ENCODE measurements around the gene NOP16. TPM values are rescaled to one million over a fixed set of nuclear protein-coding genes. Genes with fewer than 3 reads are reported as not detected.

NOP16 gene
- total RNA-seq, 2 experiments from 2014 or later, result 151 to 163 TPM

- CTCF ChIA-PET, result interaction anchor here (1.3 kb wide), 1 partner anchor 24 kb away, joined by 4 read pairs; the partner anchor contains the start of gene CLTB
- POLR2A ChIA-PET, result no interaction called here
These were observed 3.6 kb upstream of the NOP16 start for GRCh38 chr5:176391999-176392398.

- ChIA-PET POLR2A (no interaction called here), CTCF (interaction anchor here (1.3 kb wide), 1 partner anchor 24 kb away, joined by 4 read pairs; the partner anchor contains the start of gene CLTB)
These were observed 3.1 kb upstream of the NOP16 start for GRCh38 chr5:176391479-176391878.

- ChIA-PET POLR2A (interaction anchor here (1.1 to 2.4 kb wide), 5 partner anchors 23 to 146 kb away, joined by 4 to 12 read pairs (median 5); partner anchors contain the start of gene KIAA1191), CTCF (interaction anchor here (1.3 kb wide), 1 partner anchor 26 kb away, joined by 3 read pairs; no protein-coding TSS in a partner anchor)
These were observed 1.0 kb upstream of the NOP16 start for GRCh38 chr5:176389135-176390123.

- CTCF ChIA-PET, result interaction anchor here (0.8 to 0.9 kb wide), 2 partner anchors 8 to 60 kb away, joined by 3 read pairs; no protein-coding TSS in a partner anchor
- POLR2A ChIA-PET, result interaction anchor here (0.5 to 2.4 kb wide), 9 partner anchors 9 to 155 kb away, joined by 3 to 12 read pairs (median 5); partner anchors contain the start of genes KIAA1191 and RNF44
These were observed 375 bp downstream of the NOP16 start for GRCh38 chr5:176388003-176388443.

- ChIA-PET POLR2A (interaction anchor here (1.0 to 2.4 kb wide), 3 partner anchors 26 to 156 kb away, joined by 3 to 12 read pairs (median 5); partner anchors contain the start of gene KIAA1191), CTCF (interaction anchor here (0.7 kb wide), 1 partner anchor 59 kb away, joined by 3 read pairs; no protein-coding TSS in a partner anchor)
These were observed 943 bp downstream of the NOP16 start for GRCh38 chr5:176387384-176387925.

GRCh38 chr5:176386491-176386890 is 1.9 kb downstream of the NOP16 start:
- POLR2A ChIA-PET, result interaction anchor here (1.2 kb wide), 1 partner anchor 25 kb away, joined by 3 read pairs; the partner anchor contains the start of gene KIAA1191
- CTCF ChIA-PET, result no interaction called here

GRCh38 chr5:176384991-176385390 is 3.4 kb downstream of the NOP16 start:
- POLR2A ChIA-PET, result interaction anchor here (1.2 kb wide), 1 partner anchor 19 kb away, joined by 4 read pairs; the partner anchor contains the start of gene ARL10
- CTCF ChIA-PET, result no interaction called here

- CTCF ChIA-PET, result no interaction called here
- POLR2A ChIA-PET, result no interaction called here
These were observed 4.0 kb downstream of the NOP16 start for GRCh38 chr5:176384366-176384930.

- ChIA-PET POLR2A (no interaction called here), CTCF (no interaction called here)
These were observed 4.4 kb downstream of the NOP16 start for GRCh38 chr5:176383961-176384360.

GRCh38 chr5:176383248-176383905 is 5.0 kb downstream of the NOP16 start:
- POLR2A ChIA-PET, result no interaction called here

GRCh38 chr5:176382721-176383120 is 5.7 kb downstream of the NOP16 start:
- ChIA-PET CTCF (no interaction called here), POLR2A (interaction anchor here (0.5 kb wide), 1 partner anchor 27 kb away, joined by 3 read pairs; no protein-coding TSS in a partner anchor)

More at GRCh38 chr5:176383248-176383905, 5.0 kb downstream of the NOP16 start:
- CTCF ChIA-PET, result no interaction called here

- ChIA-PET CTCF (no interaction called here), POLR2A (interaction anchor here (0.5 kb wide), 1 partner anchor 28 kb away, joined by 3 read pairs; no protein-coding TSS in a partner anchor)
These were observed 6.4 kb downstream of the NOP16 start for GRCh38 chr5:176381979-176382378.

- ChIA-PET CTCF (no interaction called here), POLR2A (no interaction called here)
These were observed 7.0 kb downstream of the NOP16 start for GRCh38 chr5:176381423-176381822.

- POLR2A ChIA-PET, result interaction anchor here (1.0 kb wide), 1 partner anchor 13 kb away, joined by 11 read pairs; no protein-coding TSS in a partner anchor
- CTCF ChIA-PET, result interaction anchor here (1.0 kb wide), 1 partner anchor 8 kb away, joined by 3 read pairs; the partner anchor contains the start of genes HIGD2A and NOP16
These were observed 8.5 kb downstream of the NOP16 start for GRCh38 chr5:176379881-176380280.

GRCh38 chr5:176373100-176373818 is 15.1 kb downstream of the NOP16 start:
- CTCF ChIA-PET, result no interaction called here
- POLR2A ChIA-PET, result no interaction called here

GRCh38 chr5:176371621-176372539 is 16.5 kb downstream of the NOP16 start:
- POLR2A ChIA-PET, result no interaction called here
- CTCF ChIA-PET, result interaction anchor here (1.4 kb wide), 1 partner anchor 11 kb away, joined by 3 read pairs; no protein-coding TSS in a partner anchor

Measured in activated CD8-positive, alpha-beta memory T cell treated with anti-CD3 and anti-CD28 coated beads for 36 hours (primary cell).